LNCAP (cell line): ENCODE measurements around the gene LATS1.
A peak's percentile ranks its signal among the peaks of the same experiment; 100 is the strongest.

Experiments used
- TF ChIP-seq, protein P1 (sequence below): fragments of 450-650 bp; IDR thresholded peaks from 2 replicates; pipeline ENCODE4 v1.5.1; 2017; ENCODE audit warnings: mild to moderate bottlenecking

The LATS1 gene

GRCh38 chr6:149752600-149753373, 34.9 kb upstream of the LATS1 start:
- TF ChIP-seq, protein P1, sequence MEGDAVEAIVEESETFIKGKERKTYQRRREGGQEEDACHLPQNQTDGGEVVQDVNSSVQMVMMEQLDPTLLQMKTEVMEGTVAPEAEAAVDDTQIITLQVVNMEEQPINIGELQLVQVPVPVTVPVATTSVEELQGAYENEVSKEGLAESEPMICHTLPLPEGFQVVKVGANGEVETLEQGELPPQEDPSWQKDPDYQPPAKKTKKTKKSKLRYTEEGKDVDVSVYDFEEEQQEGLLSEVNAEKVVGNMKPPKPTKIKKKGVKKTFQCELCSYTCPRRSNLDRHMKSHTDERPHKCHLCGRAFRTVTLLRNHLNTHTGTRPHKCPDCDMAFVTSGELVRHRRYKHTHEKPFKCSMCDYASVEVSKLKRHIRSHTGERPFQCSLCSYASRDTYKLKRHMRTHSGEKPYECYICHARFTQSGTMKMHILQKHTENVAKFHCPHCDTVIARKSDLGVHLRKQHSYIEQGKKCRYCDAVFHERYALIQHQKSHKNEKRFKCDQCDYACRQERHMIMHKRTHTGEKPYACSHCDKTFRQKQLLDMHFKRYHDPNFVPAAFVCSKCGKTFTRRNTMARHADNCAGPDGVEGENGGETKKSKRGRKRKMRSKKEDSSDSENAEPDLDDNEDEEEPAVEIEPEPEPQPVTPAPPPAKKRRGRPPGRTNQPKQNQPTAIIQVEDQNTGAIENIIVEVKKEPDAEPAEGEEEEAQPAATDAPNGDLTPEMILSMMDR = no peak

DNA sequence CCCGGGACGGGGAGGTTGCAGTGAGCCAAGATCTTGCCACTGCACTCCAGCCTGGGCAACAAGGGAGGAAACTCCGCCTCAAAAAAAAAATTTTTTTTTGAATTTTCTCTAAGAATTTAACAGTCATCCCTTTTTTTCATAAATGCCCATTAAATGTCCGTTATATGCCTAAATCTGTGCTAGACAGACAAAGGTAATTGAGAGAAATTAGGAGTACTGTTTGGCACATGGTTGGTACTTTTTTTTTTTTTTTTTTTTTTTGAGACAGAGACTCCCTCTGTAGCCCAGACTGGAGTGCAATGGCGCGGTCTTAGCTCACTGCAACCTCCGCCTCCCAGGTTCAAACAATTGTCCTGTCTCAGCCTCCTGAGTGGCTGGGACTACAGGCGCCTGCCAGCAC, 33.3 kb upstream of the LATS1 start:
- TF ChIP-seq, protein P1 = no peak

DNA sequence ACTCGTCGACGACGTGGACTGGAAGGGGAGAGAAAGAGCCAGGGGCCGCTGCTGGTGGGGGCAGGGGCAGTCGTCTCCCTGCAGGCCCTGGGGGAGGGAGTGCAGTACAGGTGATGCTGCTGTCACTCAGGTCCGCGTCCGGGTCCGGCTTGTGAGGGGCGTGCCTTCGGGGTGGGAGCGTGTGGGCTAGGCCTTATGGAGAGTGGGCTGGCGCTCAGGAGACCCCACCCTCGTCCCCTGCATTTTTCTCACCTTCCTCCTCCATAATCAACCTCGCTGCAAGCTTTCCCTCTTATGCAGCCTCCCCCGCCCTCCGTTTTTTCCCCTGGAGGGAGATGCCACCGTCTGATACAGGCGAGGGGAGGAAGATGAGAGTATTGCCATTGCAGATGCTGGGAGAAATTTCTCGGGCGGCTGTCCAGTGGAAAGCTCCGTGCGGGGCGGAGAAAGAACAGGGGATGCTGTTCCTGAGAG, 32.3 kb upstream of the LATS1 start:
- TF ChIP-seq, protein P1 = no peak

GRCh38 chr6:149749594-149750135, 31.8 kb upstream of the LATS1 start, which contains the start of gene PCMT1:
TSS of gene PCMT1 (plus strand) at chr6:149749741. CDS start at chr6:149749902, 161 bp downstream.
- TF ChIP-seq, protein P1 = no peak

- TF ChIP-seq, protein P1 = peak; percentile 45
Measured at GRCh38 chr6:149746147-149746946, 28.4 kb upstream of the LATS1 start, which contains the start of gene NUP43. TSS of gene NUP43 (minus strand) at chr6:149746529. CDS start at chr6:149746495, 34 bp downstream.

- TF ChIP-seq, protein P1 = no peak
Measured at GRCh38 chr6:149734915-149735314, 17.0 kb upstream of the LATS1 start.

GRCh38 chr6:149733089-149733720, 15.3 kb upstream of the LATS1 start:
- TF ChIP-seq, protein P1 = no peak
